GM19397 (cell line): ENCODE results near the gene C1QTNF1.

Experiments used
- ATAC-seq: cut with Tn5 transposase; IDR thresholded peaks from one replicate; pipeline ENCODE4 v1.9.1; 2021; ENCODE audit warnings: mild to moderate bottlenecking, moderate library complexity; ENCODE audit not compliant: unreplicated experiment

C1QTNF1 gene, protein sequence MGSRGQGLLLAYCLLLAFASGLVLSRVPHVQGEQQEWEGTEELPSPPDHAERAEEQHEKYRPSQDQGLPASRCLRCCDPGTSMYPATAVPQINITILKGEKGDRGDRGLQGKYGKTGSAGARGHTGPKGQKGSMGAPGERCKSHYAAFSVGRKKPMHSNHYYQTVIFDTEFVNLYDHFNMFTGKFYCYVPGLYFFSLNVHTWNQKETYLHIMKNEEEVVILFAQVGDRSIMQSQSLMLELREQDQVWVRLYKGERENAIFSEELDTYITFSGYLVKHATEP

DNA sequence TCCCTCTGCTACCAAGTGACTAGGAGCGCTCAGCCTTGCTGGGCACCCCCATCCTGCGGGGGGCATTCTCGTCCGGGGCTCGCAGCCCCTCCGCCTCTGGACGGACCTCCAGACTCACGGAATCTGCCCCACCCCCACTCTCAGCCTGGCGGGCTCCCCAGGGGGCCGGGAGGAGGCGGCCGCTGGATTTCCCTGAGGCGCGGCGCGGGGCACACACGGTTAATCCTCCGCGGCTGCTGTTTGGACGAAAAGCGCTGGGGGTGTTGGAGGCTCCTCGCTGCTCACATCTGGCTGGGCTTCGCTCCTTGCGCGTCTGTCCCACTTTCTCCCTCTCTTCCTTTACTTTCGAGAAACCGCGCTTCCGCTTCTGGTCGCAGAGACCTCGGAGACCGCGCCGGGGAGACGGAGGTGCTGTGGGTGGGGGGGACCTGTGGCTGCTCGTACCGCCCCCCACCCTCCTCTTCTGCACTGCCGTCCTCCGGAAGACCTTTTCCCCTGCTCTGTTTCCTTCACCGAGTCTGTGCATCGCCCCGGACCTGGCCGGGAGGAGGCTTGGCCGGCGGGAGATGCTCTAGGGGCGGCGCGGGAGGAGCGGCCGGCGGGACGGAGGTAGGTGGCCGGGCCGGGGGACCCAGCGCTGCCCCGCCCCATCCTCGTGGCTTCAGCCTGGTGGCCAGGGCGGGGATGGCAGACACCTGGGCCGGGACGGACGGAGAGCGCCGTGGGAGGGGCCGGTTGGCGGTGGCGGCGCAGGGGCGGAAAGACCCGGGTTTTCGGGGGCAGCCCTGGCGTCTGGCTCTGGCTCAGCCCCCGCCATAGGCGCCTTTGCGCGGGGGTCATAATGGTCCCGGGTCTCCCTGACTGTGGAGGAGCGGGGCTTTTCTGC is at the start of gene C1QTNF1:
Gene C1QTNF1 (plus strand): TSS at position 284 of the 886 bp plus-strand sequence. CDS start 19,800 bp downstream, outside the sequence.
- ATAC-seq, result no peak

DNA sequence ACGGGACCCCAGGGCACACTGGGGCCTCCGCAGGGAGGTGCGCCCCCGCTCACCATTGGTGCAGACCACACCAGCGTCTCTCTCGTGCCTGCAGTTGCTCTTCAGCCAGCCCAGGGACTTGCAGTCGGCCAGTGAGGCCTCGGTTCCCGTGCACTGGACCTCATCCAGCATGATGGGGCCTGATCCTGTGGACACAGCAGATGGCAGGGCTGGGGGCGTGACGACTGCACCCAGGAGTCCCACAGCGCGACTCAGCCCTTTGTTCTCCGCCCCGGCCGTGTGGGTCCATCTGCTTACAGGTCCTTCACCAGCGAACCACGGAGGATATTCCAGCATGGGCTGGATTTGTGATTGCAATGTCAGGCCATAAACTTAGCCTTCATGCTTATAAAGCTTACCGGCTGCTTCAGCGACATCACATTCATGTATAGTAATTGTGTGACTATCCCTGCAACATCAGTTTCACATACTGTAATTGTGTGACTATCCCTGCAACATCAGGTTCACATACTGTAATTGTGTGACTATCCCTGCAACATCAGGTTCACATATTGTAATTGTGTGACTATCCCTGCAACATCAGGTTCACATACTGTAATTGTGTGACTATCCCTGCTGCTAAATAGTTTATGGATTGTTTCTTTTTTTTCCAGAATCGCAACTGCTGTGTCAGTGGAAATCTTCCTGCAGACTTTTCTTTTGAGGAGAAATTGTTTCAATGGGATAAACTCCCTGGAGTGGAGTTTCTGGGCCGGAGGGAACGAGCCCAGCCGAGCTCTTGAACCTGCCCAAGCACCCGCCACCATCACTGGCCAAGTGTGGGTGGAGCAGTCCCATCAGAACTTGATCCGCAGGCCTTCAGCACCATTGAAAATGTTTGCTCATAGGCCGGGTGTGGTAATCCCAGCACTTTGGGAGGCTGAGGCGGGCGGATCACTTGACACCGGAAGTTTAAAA is 49.1 kb upstream of the C1QTNF1 start:
- no peak for ATAC-seq

DNA sequence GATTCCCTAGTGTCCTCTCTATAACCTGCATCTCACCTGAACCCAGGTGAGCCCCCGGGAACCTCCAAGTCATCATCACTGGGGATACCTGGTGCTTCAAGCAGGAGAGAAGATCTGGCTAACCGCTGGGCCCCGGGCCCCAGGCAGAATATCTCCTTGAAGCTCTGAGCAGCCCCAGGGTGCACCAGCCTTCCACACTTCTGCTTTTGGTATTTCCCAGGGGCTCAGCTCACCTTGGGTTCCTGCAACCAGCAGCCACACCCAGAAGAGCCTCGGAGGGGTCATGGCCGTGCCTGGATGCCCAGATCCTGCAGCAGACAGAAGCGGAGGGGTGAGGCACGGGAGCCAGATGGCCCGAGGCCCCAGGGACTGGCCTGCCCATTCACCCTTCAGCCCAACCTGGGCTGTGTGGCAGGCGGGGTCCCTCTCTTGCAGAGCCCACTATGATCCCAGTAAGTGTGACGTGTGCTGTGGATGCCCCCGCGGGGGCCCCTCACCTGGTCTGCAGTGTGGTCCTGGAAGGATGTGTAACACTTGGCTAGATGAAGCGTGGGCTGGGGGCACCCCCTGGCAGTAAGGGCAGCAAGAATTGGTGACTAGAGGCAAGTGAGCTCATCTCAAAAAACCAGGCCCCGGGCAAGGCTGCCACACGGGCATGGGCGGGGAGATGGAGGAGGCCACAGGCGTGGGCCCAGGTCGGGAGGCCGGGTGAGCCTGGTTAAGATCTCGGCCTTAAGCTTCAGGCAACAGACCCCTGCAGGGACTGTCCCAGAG is 46.9 kb upstream of the C1QTNF1 start:
- ATAC-seq, result no peak

DNA sequence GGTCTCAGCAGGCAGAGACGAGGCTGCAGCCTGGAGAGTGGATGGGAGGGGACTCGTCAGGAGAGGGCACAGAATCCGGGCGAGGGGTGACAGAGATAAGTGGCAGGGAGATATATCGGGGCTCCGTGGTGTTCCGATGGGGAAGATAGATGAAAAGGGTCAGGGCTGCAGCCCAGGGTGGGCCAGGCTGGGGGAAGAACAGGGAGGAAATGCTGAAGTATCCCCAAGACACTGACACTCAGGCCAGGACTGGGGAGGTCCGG is 46.4 kb upstream of the C1QTNF1 start:
- no peak for ATAC-seq

DNA sequence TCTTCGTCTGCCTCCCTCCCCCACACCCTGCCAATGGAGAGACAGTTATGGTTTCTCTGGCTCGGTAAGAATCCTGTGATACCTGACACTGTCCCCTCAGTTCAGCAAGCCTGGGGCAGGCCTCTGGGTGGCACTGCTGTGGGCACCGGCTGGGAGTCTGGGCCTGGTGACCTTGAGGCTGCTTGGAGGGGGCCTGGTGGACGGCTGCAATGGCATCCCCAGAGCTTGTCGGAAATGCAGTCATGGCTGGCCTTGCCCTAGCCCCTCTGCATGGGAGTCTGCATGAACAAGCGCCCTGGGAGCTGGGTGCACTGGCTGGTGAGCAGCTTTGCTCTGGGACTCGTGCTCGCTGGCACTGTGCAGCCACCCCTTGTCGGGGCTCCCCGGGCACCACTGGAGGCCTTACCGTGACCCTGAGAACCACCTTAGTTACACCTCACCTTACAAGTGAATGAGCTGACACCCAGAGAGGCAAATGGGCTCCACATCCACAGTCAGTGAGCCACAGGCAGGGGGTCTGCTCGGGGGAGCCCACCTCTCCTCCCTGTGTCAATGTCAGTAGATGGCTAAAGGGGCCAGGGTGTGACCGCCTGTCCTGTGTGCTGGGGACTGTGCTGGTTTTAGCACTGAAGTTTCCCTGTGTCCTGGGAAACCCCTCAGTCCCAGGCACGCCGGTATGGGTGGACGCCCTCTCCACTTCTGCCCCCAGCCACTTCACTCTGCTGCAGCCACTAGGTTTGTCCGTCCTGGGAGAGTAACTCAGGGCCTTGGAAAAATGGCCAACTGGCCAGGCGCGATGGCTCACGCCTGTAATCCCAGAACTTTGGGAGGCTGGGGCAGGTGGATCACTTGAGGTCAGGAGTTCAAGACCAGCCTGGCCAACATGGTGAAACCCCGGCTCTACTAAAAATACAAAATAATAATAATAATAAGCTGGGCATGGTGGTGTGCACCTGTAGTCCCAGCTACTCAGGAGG is 45.7 kb upstream of the C1QTNF1 start:
- no peak for ATAC-seq

DNA sequence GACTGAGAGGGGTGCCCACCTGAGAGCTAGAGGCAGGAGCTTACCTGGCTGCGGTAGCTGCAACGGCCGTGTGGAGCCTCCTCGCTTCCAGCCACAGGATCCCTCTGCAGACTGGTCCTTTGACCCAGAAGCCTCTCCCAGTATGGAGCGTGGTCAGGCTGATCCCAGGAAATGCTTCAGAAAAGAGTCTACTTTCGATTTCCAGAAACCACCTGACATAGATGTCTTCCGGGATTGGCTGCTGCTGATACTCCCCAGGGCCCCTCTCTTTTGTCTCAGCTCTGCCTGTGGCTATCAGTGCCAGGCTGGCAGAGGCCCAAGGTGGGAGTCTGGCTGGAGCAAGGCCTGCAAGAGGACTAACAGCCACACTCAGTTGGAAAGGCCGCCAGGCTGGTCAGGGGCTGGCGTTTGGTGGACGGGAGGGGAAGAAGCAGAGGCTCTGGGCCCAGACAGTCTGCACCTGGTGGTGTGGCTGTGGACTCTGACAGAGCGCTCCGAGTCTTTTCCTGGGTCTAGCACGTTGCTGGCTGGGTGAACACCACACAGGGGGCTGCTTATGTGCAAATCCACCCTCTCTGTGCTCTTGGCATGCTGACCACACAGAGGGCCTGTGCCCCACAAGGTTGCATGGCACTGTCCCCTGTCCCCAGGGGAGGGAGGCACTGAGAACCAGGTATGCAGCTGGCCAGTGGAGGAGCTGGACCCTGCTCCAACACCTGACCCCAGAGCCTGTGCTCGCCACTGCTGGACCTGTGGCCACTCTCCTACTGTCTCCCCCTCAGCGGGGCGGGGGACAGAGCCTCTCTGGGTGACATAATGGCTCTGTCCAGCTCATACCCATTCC is 44.0 kb upstream of the C1QTNF1 start, which contains the start of gene LGALS3BP:
Gene LGALS3BP (minus strand): TSS at position 144 of the 844 bp plus-strand sequence. CDS start 2,732 bp downstream, outside the sequence.
- ATAC-seq, result no peak

DNA sequence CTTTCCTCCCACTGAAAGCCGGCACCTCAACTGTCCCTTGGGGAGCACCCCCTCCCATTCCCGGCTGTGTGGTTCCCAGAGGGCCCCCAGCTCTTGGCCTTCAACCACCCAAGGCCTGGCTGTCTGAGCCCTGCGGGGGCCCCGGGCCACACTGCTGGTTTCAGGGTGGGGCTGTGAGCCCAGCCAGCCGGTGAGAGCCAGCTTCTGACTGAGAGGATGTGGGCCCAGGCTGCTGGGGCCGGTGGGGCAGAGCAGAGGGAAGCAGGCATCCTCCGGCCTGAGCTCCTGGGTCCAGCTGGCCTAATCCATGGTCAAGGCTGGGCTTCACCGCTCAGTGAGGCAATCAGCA is 43.4 kb upstream of the C1QTNF1 start:
- no peak for ATAC-seq

DNA sequence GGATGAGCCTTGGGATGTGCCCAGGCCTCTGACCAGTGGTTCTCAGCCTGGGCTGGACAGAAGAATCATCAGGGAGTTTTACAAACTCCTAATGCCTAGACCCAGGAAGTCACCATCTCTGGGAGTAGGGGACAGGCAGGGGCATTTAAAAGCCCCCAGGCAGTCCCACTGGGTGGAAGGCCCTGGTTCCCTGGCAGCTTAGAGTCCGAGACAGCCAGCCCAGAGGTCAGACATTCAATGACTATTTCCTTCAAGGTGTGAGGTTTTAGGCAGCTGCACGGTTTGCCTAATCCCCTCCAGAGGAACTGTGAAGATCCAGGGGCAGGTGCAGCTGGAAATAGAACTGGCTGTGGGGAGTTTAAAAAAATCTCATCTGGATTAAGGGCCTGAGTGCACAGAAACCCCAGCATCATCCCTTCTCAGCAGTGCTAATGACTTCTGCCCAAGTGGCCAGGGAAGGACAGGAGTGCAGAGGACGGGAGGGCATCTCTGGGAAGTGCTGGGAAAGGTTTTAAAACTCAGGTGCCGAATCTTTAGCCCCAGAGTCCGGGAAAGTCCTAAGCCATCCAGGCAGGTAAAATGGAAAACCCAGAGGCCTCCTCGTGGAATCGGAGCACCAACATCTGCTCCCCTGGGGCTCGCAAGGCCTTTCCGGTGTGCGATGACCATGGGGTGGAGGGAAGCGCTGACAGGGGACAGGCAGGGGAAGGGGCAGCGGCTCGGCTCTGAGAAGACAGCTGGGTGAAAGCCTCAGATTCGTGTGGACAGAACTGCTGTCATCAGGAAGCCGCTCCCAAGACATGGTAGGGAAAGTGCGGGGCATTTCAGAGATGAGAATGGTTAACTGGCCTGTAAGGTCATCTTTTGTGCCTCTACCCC is 42.7 kb upstream of the C1QTNF1 start:
- no peak for ATAC-seq

DNA sequence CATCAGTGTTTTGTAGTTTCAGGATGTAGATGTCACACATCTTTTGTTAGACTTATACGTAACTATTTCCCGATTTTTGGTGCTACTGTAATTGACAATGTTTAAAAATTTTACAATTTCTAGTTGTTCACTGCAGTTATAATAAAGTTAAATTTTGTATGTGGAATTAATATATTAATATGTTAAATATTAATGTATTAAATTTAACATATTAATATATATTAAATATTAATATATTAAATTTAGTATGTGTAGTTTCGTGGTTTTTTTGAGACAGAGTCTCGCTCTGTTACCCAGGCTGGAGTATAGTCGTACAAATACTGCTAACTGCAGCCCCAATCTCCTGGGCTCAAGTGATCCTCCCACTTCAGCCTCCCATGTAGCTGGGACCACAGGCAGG is 38.6 kb upstream of the C1QTNF1 start:
- ATAC-seq, result no peak

DNA sequence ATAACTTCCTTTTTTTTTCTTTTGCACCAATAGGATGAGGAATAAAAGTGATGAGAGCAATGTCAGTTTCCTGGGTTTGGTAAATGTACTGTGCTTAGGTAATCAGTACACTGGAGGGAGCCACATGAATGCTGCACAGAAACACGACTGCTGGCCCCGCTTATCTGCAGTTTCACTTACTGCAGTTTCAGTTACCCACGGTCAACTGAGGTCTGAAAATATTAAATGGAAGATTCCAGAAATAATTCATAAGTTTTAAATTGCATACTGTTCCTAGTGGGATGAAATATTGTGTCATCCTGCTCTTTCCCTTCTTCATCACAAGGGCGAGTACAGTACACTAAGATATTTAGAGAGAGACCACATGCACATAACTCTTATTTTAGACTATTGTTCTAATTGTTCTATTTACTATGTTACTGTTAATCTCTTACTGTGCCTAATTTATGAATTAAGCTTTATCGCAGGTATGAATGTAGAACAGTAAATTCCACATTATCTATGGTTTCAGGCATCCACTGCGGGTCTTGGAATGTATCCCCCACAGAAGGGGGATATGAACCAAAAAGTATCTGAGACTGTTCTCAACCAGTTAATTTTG is 37.8 kb upstream of the C1QTNF1 start:
- no peak for ATAC-seq

DNA sequence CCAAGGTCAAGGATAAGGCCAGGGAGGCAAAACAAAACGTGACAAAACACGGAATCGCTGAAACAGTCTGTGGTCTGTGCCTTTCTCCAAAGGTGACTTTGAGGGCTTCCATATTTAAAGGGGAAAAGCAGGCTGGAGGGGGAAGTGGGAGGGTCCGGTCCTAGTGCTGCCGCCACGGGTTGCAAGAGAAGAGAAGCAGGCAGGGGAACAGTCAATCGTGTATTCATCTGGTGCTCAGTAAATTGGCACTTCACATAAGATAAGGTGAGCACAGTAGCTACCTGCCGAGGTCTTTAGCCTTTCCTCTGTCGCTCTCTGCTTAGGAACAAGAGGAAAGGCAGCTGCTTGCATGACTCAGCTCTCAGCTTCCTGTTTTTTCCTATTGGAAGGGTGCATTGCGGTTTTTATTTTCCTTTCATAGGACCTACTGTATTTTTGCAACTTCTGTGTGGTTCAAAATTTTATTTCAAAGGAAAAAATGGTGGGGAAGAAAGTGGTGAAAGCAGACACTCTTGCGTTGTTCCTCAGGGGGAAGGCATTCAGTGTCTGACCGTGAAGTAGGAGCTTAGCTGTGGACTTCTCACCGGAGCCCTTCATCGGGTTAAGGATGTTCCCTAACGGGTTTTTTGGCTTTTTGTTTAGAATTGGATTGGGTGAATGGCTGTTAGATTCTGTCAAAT is 37.2 kb upstream of the C1QTNF1 start:
- no peak for ATAC-seq

DNA sequence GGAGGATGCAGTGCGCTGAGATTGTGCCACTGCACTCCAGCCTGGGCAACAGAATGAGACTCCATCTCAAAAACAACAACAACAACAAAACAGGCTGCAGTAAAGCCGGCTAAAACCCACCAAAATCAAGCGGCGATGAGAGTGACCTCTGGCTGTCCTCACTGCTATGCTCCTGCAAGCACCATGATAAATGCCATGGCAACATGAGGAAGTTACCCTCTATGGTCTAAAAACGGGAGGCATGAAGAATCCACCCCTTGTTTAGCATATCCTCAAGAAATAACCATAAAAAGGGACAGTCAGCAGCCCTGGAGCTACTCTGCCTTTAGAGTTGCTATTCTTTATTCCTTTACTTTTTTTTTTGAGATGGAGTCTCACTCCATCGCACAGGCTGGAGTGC is 35.8 kb upstream of the C1QTNF1 start:
- ATAC-seq, result no peak

DNA sequence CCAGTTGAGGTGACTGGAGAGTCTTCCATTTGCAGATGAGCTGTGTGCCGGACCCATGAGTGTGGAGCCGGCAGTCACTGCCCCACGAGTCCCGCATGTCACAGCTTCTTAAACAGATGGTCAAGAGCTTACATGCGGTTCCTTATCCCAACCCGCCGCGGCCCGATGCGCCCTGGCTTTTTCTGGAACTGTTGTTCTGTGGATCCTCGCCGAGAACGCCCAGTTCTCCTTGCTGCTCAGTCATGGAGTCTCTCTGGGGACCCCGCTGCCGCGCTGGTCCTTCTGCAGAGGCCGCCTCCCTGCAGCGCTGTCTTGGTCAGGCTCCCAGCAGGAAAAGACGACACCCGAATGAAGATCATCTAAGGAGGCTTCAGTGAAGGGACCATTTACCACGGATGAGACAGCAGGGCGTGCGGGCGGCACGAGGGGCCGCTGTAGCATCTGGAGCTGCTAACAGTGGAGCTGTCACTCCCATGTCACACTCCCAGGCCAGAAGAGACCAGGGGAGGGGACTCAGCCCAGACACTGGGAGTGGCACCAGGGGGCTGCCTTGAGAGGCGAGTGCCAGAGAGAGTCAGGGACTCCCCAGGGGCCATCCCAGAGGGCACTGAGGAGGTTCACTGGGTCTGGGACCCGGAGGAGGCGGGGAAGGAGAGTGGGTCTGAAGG is 33.5 kb upstream of the C1QTNF1 start:
- no peak for ATAC-seq

DNA sequence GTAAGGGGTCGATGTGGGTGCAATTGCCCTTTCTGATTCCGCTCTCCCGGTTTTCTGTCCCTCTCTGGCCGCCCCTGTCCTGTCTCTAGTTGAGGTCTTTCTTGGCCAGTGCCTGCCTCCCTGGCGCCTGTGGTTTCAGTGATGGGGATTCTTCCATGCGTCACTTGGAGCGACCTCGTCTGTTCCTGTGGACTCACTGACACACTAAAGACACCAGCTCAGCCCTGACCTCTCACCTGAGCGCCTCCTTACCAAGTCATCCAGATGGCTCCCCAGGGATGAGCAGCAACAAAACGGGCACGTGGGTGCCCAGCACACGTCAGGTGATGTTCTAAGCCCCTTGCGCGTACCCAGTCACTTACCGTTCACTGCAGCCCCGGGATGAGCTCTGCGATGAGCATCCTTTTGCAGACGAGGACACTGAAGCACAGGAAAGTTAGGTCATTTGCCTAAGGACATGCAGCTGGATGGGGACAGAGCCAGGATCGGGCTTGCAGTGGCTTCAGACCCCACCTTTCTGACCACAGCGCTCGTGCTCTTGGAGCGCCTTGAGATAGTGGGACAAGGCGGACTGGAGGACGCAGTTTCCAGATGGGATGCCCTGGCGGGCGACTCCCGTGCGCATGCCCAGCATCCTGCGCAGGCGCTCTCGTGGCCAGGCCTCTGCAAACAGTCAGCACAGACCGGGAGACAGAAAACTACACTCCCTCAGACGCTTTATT is 32.8 kb upstream of the C1QTNF1 start:
- ATAC-seq, result no peak

DNA sequence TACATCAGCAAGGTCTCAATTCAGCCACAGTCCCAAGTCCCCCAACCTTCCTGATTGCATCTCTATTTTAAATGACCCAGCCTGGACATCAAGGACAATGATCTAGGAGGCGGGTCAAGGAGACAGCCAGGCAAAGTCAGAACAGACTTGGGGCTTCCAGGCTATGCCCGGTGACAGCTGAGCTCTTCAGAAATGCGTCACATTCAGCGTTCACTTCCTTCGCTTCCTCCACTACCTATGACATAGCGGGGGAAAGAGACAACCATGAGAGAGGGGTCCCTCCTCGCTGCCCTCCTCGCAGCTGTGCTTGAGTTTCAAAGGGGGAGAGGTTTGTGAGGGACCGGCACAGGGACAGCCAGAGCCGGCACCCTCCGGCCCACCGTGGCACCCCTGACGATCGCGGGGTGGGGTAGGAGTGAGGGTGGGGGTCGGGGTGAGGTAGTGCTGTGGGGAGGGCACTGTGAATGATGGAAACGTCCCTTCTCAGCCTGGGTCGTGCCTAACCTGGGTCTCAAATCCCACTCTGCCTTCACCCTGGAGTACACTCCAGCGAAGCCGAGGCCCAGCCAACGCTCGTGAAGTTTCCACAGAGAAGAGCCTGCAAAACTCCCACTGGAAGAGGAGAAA is 31.9 kb upstream of the C1QTNF1 start:
- ATAC-seq, result no peak
